SU-DHL-6 (cell line): ENCODE results near the gene RBFOX1.

Experiments used
- EZH2phosphoT487 ChIP-seq: fragments of 200-600 bp; sonication (generic), shearing (Covaris generic); conservative IDR thresholded peaks from 2 replicates; pipeline ENCODE4 v1.6.1; 2018; ENCODE audit warnings: mild to moderate bottlenecking, antibody characterized with exemption, low read length, moderate library complexity, mixed read lengths
- TF ChIP-seq, protein P1 (sequence below): fragments of 200-600 bp; sonication (generic); IDR thresholded peaks from one replicate; pipeline ENCODE4 v1.5.1; 2017; ENCODE audit warnings: antibody characterized with exemption, mild to moderate bottlenecking, low read length, moderate library complexity; ENCODE audit not compliant: insufficient read depth, poor library complexity, severe bottlenecking

DNA sequence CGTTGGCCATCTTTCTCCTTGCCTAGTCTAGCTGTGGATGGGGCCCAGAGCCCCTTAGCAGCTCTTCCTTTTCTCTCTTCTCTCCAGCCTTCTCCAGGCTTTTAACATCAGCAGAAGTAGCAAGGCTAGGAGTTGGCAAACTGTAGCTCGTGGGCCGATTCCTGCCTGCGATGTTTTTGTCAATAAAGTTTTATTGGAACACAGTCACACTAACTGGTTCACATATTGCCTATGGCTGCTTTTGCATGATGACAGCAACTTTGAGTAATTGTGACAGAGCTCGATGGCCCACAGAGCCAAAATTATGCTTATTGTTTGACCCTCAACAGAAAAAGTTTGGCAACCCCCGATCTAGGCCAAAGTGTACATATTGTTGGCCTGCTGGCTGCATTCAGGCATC is 199.9 kb downstream of the RBFOX1 start:
- TF ChIP-seq, protein P1, sequence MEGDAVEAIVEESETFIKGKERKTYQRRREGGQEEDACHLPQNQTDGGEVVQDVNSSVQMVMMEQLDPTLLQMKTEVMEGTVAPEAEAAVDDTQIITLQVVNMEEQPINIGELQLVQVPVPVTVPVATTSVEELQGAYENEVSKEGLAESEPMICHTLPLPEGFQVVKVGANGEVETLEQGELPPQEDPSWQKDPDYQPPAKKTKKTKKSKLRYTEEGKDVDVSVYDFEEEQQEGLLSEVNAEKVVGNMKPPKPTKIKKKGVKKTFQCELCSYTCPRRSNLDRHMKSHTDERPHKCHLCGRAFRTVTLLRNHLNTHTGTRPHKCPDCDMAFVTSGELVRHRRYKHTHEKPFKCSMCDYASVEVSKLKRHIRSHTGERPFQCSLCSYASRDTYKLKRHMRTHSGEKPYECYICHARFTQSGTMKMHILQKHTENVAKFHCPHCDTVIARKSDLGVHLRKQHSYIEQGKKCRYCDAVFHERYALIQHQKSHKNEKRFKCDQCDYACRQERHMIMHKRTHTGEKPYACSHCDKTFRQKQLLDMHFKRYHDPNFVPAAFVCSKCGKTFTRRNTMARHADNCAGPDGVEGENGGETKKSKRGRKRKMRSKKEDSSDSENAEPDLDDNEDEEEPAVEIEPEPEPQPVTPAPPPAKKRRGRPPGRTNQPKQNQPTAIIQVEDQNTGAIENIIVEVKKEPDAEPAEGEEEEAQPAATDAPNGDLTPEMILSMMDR, result no peak
- no peak for TF ChIP-seq EZH2phosphoT487
